ENCODE data around the gene TMEM109.

DNA sequence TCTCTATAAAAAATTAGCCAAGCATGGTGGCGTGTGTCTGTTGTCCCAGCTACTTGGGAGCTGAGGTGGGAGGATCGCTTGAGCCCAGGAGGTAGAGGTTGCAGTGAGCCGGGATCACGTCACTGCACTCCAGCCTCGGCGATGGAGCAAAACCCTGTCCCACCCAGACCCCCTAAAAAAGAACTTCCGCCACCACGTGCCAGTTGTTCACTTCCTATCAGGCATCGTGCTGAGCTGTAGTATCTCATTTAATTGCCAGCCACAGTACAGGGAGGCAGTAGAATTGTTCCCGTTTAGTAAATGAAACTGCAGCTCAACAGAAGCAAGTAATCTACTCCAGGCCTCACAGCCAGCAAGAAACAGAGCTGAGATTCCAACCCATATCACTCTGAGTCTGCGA is 7.3 kb downstream of the TMEM109 start:
- TF ChIP-seq, protein P1, sequence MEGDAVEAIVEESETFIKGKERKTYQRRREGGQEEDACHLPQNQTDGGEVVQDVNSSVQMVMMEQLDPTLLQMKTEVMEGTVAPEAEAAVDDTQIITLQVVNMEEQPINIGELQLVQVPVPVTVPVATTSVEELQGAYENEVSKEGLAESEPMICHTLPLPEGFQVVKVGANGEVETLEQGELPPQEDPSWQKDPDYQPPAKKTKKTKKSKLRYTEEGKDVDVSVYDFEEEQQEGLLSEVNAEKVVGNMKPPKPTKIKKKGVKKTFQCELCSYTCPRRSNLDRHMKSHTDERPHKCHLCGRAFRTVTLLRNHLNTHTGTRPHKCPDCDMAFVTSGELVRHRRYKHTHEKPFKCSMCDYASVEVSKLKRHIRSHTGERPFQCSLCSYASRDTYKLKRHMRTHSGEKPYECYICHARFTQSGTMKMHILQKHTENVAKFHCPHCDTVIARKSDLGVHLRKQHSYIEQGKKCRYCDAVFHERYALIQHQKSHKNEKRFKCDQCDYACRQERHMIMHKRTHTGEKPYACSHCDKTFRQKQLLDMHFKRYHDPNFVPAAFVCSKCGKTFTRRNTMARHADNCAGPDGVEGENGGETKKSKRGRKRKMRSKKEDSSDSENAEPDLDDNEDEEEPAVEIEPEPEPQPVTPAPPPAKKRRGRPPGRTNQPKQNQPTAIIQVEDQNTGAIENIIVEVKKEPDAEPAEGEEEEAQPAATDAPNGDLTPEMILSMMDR (IDR thresholded peaks at IDR 0.05; ENCODE audit: low read depth, low read length): no peak
- TF ChIP-seq EZH2phosphoT487 (IDR thresholded peaks at IDR 0.05; ENCODE audit: low read depth): no peak

All from OCI-LY3 (cell line).